ENCODE measurements around the gene PLCZ1. TPM values are rescaled to one million over a fixed set of nuclear protein-coding genes. Genes with fewer than 3 reads are reported as not detected.
"Not testable (repeated sequence)": the region's sequence is repeated elsewhere in the genome, so short reads cannot be mapped to it uniquely, and the experiment has no call there.

Gene PLCZ1, protein sequence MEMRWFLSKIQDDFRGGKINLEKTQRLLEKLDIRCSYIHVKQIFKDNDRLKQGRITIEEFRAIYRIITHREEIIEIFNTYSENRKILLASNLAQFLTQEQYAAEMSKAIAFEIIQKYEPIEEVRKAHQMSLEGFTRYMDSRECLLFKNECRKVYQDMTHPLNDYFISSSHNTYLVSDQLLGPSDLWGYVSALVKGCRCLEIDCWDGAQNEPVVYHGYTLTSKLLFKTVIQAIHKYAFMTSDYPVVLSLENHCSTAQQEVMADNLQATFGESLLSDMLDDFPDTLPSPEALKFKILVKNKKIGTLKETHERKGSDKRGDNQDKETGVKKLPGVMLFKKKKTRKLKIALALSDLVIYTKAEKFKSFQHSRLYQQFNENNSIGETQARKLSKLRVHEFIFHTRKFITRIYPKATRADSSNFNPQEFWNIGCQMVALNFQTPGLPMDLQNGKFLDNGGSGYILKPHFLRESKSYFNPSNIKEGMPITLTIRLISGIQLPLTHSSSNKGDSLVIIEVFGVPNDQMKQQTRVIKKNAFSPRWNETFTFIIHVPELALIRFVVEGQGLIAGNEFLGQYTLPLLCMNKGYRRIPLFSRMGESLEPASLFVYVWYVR
- total RNA-seq (not detected), polyA plus RNA-seq (not detected)

DNA sequence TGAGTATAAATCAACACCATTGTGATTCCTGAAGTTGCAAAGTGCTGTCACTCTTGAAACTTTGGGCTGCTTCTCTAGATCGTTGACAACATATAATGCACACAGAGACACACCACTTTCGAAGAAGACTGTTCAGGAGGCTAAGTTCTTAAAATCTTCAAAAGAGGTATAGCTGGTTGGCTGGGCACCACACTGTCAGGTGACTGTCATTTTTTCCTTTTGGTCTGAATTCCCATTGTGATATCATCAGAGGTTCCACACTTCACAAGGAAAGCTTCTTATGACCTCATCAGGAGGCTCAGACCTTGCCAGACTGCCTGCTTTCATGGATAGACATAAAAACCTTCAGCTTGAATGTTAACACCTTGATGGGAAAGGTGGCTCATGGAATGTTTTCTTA is at the start of gene PLCZ1, which contains the start of gene CAPZA3:
TSS of gene PLCZ1 (minus strand) at position 194 of the 400 bp plus-strand sequence. CDS start 641 bp downstream, outside the sequence.
TSS of gene CAPZA3 (plus strand) at position 301 of the 400 bp plus-strand sequence. CDS start 150 bp downstream, outside the sequence.
- Histone ChIP-seq H3K9me3 (peaks cover 0 to 3% (median 0%) of the 10 kb centered on the region in 4 donors), H3K27me3 (no peaks in the 10 kb centered on the region), H3K36me3 (no peaks in the 10 kb centered on the region), H3K27ac (no peak within 1 kb of the TSS), H3K4me1 (no peaks in the 10 kb centered on the region), H3K4me3 (no peak within 1 kb of the TSS)
- TF ChIP-seq, protein P1, sequence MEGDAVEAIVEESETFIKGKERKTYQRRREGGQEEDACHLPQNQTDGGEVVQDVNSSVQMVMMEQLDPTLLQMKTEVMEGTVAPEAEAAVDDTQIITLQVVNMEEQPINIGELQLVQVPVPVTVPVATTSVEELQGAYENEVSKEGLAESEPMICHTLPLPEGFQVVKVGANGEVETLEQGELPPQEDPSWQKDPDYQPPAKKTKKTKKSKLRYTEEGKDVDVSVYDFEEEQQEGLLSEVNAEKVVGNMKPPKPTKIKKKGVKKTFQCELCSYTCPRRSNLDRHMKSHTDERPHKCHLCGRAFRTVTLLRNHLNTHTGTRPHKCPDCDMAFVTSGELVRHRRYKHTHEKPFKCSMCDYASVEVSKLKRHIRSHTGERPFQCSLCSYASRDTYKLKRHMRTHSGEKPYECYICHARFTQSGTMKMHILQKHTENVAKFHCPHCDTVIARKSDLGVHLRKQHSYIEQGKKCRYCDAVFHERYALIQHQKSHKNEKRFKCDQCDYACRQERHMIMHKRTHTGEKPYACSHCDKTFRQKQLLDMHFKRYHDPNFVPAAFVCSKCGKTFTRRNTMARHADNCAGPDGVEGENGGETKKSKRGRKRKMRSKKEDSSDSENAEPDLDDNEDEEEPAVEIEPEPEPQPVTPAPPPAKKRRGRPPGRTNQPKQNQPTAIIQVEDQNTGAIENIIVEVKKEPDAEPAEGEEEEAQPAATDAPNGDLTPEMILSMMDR (IDR thresholded peaks at IDR 0.05), result no peak
- 55 to 73% methylated on average over 2 of the region's 2 CpGs for WGBS, 2 donors
- DNase-seq (no peak), FAIRE-seq (no peak), ATAC-seq (no peak)
- intact Hi-C loops (cut with DNase I), result no loop called here

DNA sequence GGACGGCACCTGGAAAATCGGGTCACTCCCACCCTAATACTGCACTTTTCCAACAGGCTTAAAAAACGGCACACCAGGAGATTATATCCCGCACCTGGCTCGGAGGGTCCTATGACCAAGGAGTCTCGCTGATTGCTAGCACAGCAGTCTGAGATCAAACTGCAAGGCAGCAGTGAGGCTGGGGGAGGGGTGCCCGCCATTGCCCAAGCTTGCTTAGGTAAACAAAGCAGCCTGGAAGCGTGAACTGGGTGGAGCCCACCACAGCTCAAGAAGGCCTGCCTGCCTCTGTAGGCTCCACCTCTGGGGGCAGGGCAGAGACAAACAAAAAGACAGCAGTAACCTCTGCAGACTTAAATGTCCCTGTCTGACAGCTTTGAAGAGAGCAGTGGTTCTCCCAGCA is 47.7 kb upstream of the PLCZ1 start:
- FAIRE-seq; intact Hi-C loops (cut with DNase I); H3K27ac ChIP-seq; H3K27me3 ChIP-seq; DNase-seq; H3K36me3 ChIP-seq; ATAC-seq; H3K4me1 ChIP-seq; H3K9me3 ChIP-seq; H3K4me3 ChIP-seq: not testable (repeated sequence)
- 81 to 86% methylated on average over 6 to 8 of the region's 8 CpGs for WGBS, 2 donors

DNA sequence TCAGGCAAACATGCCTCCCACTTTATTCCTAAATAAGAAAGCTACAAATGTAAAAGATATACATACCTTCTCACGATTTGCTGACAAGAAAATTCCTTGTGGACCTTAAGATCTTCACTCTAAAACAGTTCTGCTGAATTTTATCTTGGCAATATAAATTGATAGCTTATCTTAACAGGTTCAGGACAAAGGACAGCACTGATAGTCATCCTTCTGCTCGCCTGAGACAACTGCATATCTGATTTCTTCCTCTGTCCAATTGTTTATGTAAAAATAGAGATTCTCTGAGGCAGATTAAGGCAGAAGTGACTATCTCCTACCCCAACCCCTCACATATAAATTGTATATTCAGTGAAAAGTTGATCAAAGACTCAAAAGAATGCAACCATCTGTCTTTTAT is 45.0 kb upstream of the PLCZ1 start:
- intact Hi-C loops (cut with DNase I), result no loop called here
- Histone ChIP-seq H3K9me3 (no peaks in the 10 kb centered on the region), H3K4me3 (no peak overlapping the region), H3K36me3 (no peaks in the 10 kb centered on the region), H3K4me1 (no peaks in the 10 kb centered on the region), H3K27me3 (no peaks in the 10 kb centered on the region), H3K27ac (no peak overlapping the region)
- DNase-seq (no peak), FAIRE-seq (no peak), ATAC-seq (no peak)
- TF ChIP-seq, protein P1 (IDR thresholded peaks at IDR 0.05), result no peak
- WGBS, 2 donors, result 25 to 44% methylated on average over 2 of the region's 2 CpGs

DNA sequence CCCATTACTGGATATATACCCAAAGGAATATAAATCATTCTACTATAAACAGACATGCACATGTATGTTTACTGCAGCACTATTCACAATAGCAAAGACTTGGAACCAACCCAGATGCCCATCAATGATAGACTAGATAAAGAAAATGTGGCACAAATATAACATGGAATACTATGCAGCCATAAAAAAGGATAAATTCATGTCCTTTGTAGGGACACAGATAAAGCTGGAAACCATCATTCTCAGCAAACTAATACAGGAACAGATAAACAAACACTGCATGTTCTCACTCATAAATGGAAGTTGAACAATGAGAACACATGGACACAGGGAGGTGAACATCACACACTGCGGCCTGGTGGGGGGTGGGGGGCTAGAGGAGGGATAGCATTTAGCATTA is 28.7 kb upstream of the PLCZ1 start:
- ATAC-seq; H3K27ac ChIP-seq; FAIRE-seq; DNase-seq; H3K4me1 ChIP-seq; intact Hi-C loops (cut with DNase I); H3K4me3 ChIP-seq; H3K36me3 ChIP-seq; H3K9me3 ChIP-seq; H3K27me3 ChIP-seq: not testable (repeated sequence)
- 51 to 88% methylated on average over 1 of the region's 1 CpG for WGBS, 2 donors

DNA sequence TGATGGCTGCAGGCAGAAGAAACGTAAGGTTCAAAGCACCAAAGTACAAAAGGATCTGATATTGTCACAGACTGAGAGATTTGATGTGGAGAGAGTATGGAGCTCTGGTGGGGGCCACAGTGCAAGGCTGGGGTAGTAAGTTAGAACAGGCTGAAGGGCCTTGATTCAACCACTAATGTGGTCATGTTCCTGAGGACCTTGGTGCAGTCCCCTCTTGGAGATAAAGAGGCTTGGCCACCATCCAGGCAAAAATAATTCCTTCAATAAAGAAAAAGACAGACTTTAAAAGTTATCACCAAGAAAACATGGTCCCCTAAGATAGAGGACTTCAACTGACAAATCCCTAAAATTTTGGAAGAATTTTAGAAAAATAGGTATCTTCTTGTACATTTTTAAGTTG is 17.5 kb upstream of the PLCZ1 start:
- no peaks in the 10 kb centered on the region for H3K36me3 ChIP-seq
- H3K4me3 ChIP-seq, result no peak overlapping the region
- FAIRE-seq (no peak), DNase-seq (no peak), ATAC-seq (no peak)
- H3K9me3 ChIP-seq, result no peaks in the 10 kb centered on the region
- 79 to 80% methylated on average over 1 of the region's 1 CpG for WGBS, 2 donors
- intact Hi-C loops (cut with DNase I), result no loop called here
- TF ChIP-seq, protein P1 (IDR thresholded peaks at IDR 0.05), result no peak
- no peak overlapping the region for H3K27ac ChIP-seq
- H3K27me3 ChIP-seq, result no peaks in the 10 kb centered on the region
- no peaks in the 10 kb centered on the region for H3K4me1 ChIP-seq

Data from pancreas (tissue), 10 donors.